GM12878 (cell line): ENCODE results near the gene PRRT4.

Experiments used
- BACH1 ChIP-seq: fragments of 450-650 bp; IDR thresholded peaks from 2 replicates; pipeline ENCODE4 v1.6.1; 2017; ENCODE audit warnings: mild to moderate bottlenecking, borderline replicate concordance
- CTCF ChIP-seq, 3 experiments: IDR thresholded peaks in 2 of 3; conservative IDR thresholded peaks in 1 of 3; 2 replicates each; pipeline ENCODE4 v1.5.1; 2011; ENCODE audit warnings: low read depth in 3 of 3, low read length in 3 of 3, mild to moderate bottlenecking in 3 of 3, control low read depth in 2 of 3, moderate library complexity in 2 of 3, inconsistent platforms in 1 of 3, mixed read lengths in 1 of 3; ENCODE audit not compliant: control insufficient read depth in 2 of 3, insufficient read depth in 1 of 3; ENCODE audit errors: extremely low read depth in 1 of 3
- NFXL1 ChIP-seq: fragments of 450-650 bp; IDR thresholded peaks from 2 replicates; pipeline ENCODE4 v1.6.1; 2017; ENCODE audit warnings: antibody characterized with exemption, mild to moderate bottlenecking, borderline replicate concordance
- RFX5 ChIP-seq: IDR thresholded peaks from 2 replicates; pipeline ENCODE4 v1.6.1; 2011; ENCODE audit warnings: low read depth, low read length, improper control_type of control experiment
- TCF7 ChIP-seq: IDR thresholded peaks from 2 replicates; pipeline ENCODE4 v1.6.1; 2014; ENCODE audit warnings: antibody characterized with exemption, borderline replicate concordance

- TF ChIP-seq RFX5 (no peak), BACH1 (no peak), TCF7 (no peak), CTCF (IDR thresholded peaks at IDR 0.05 in 2 of 3, conservative IDR thresholded peaks at IDR 0.05 in 1 of 3; ENCODE audit: control insufficient read depth in 2 of 3, extremely low read depth in 1 of 3, insufficient read depth in 1 of 3, low read depth in 3 of 3, low read length in 3 of 3) (no peak), NFXL1 (no peak)
Measured at GRCh38 chr7:128389618-128390329, 28.3 kb upstream of the PRRT4 start.
